Fibroblast of lung (primary cell): ENCODE results near the gene HSD3B1. TPM values are rescaled to one million over a fixed set of nuclear protein-coding genes. Genes with fewer than 3 reads are reported as not detected.

Experiments
- DNase-seq, 2 donors: peaks; one replicate each; pipeline versions ENCODE4 v3.0.0 to v3.0.0-alpha.2; 2010; ENCODE audit warnings: low read depth in 2 of 2
- H2AFZ ChIP-seq: 2 replicates; pipeline ENCODE4 v1.5.1; 2012; ENCODE audit warnings: low read length, control low read depth, inconsistent platforms
- H3K27ac ChIP-seq: 2 replicates; pipeline ENCODE4 v1.5.1; 2011; ENCODE audit warnings: low read length, control low read depth; ENCODE audit not compliant: insufficient read depth
- H3K27me3 ChIP-seq: 2 replicates; pipeline ENCODE4 v1.5.1; 2011; ENCODE audit warnings: mild to moderate bottlenecking, low read length; ENCODE audit not compliant: control insufficient read depth, insufficient read depth
- H3K36me3 ChIP-seq: 2 replicates; pipeline ENCODE4 v1.5.1; 2011; ENCODE audit warnings: low read length; ENCODE audit not compliant: control insufficient read depth, insufficient read depth
- H3K4me1 ChIP-seq: 2 replicates; pipeline ENCODE4 v1.5.1; 2011; ENCODE audit warnings: low read length; ENCODE audit not compliant: control insufficient read depth, insufficient read depth; ENCODE audit errors: extremely low read depth
- H3K4me2 ChIP-seq: 2 replicates; pipeline ENCODE4 v1.5.1; 2011; ENCODE audit warnings: low read length, control low read depth; ENCODE audit not compliant: insufficient read depth; ENCODE audit errors: extremely low read depth
- H3K4me3 ChIP-seq, 4 experiments: fragments of 200-600 bp in 1 of 4; sonication (generic) in 1 of 4; replicated peaks in 1 of 4; 2 replicates each; pipeline ENCODE4 v1.5.1; 2011 to 2016; ENCODE audit warnings: low read length in 4 of 4, low read depth in 3 of 4, mild to moderate bottlenecking in 3 of 4, control low read depth in 2 of 4, inconsistent platforms in 1 of 4, mixed read lengths in 1 of 4; ENCODE audit not compliant: insufficient read depth in 1 of 4; ENCODE audit errors: control extremely low read depth in 1 of 4
- H3K79me2 ChIP-seq: 2 replicates; pipeline ENCODE4 v1.5.1; 2012; ENCODE audit warnings: mild to moderate bottlenecking, low read length, inconsistent platforms; ENCODE audit not compliant: control insufficient read depth, insufficient read depth
- H3K9ac ChIP-seq: 2 replicates; pipeline ENCODE4 v1.5.1; 2011; ENCODE audit warnings: mild to moderate bottlenecking, low read length, control low read depth; ENCODE audit not compliant: insufficient read depth
- H3K9me3 ChIP-seq: 2 replicates; pipeline ENCODE4 v1.5.1; 2012; ENCODE audit warnings: low read depth, low read length; ENCODE audit not compliant: control insufficient read depth, insufficient read depth
- H4K20me1 ChIP-seq: 2 replicates; pipeline ENCODE4 v1.5.1; 2011; ENCODE audit warnings: low read length; ENCODE audit not compliant: control insufficient read depth, insufficient read depth; ENCODE audit errors: extremely low read depth
- CTCF ChIP-seq, 2 donors: IDR thresholded peaks in 1 of 2; conservative IDR thresholded peaks in 1 of 2; 1 replicate in 1 of 2; 2 replicates in 1 of 2; pipeline ENCODE4 v1.5.1; 2011 to 2012; ENCODE audit warnings: low read length in 2 of 2, control low read depth in 1 of 2, inconsistent platforms in 1 of 2, low read depth in 1 of 2, mild to moderate bottlenecking in 1 of 2
- EZH2 ChIP-seq: IDR thresholded peaks from 2 replicates; pipeline ENCODE4 v1.5.1; 2012; ENCODE audit warnings: low read length, control low read depth, mild to moderate bottlenecking; ENCODE audit errors: missing control alignments
- polyA plus RNA-seq, 2 donors: library from polyadenylated mRNA; depleted of rRNA in 1 of 2; stranded (reverse) in 1 of 2; unstranded in 1 of 2; fragments of >200 nt; gene quantifications; 2 replicates each; pipeline ENCODE4 v1.2.1, GENCODE V29; 2011 to 2012; ENCODE audit warnings: missing spikeins in 1 of 2
- total RNA-seq: library from RNA; depleted of rRNA; stranded (reverse); fragments of >200 nt; gene quantifications from 2 replicates; pipeline ENCODE4 v1.2.1, GENCODE V29; 2014

Gene HSD3B1
- total and polyA plus RNA-seq, 2 donors (not counting 1 experiment from before 2014, with no cell fraction given) = not detected

GRCh38 chr1:119469741-119470140 lies 37.3 kb upstream of the HSD3B1 start:
- Histone ChIP-seq H2AFZ (no peak overlapping the region), H3K4me1 (no peaks in the 10 kb centered on the region), H3K4me3 (no peak overlapping the region), H3K27ac (no peak overlapping the region), H4K20me1 (no peaks in the 10 kb centered on the region), H3K9me3 (no peaks in the 10 kb centered on the region), H3K27me3 (no peaks in the 10 kb centered on the region), H3K4me2 (no peak overlapping the region), H3K79me2 (no peaks in the 10 kb centered on the region), H3K36me3 (no peaks in the 10 kb centered on the region), H3K9ac (no peak overlapping the region)
- no peak for TF ChIP-seq EZH2
- DNase-seq = no peak

GRCh38 chr1:119470377-119470776 lies 36.6 kb upstream of the HSD3B1 start:
- Histone ChIP-seq H3K79me2 (no peaks in the 10 kb centered on the region), H3K4me2 (no peak overlapping the region), H3K27me3 (no peaks in the 10 kb centered on the region), H3K9me3 (no peaks in the 10 kb centered on the region), H4K20me1 (no peaks in the 10 kb centered on the region), H3K4me1 (no peaks in the 10 kb centered on the region), H3K9ac (no peak overlapping the region), H3K27ac (no peak overlapping the region), H3K4me3 (no peak overlapping the region), H2AFZ (no peak overlapping the region), H3K36me3 (no peaks in the 10 kb centered on the region)
- no peak for TF ChIP-seq CTCF (conservative IDR thresholded peaks at IDR 0.05 in 1 of 2, IDR thresholded peaks at IDR 0.05 in 1 of 2; ENCODE audit: low read depth in 1 of 2, low read length in 2 of 2)
- no peak for TF ChIP-seq EZH2
- no peak for DNase-seq

- no peaks in the 10 kb centered on the region for H4K20me1 ChIP-seq
- H3K4me1 ChIP-seq = no peaks in the 10 kb centered on the region
- H3K9me3 ChIP-seq = no peaks in the 10 kb centered on the region
- no peak overlapping the region for H3K9ac ChIP-seq
- no peak overlapping the region for H2AFZ ChIP-seq
- H3K79me2 ChIP-seq = no peaks in the 10 kb centered on the region
- no peak for DNase-seq
- no peak overlapping the region for H3K4me3 ChIP-seq
- no peak overlapping the region for H3K4me2 ChIP-seq
- no peaks in the 10 kb centered on the region for H3K36me3 ChIP-seq
- TF ChIP-seq EZH2 (no peak), CTCF (conservative IDR thresholded peaks at IDR 0.05 in 1 of 2, IDR thresholded peaks at IDR 0.05 in 1 of 2; ENCODE audit: low read depth in 1 of 2, low read length in 2 of 2) (no peak)
- no peaks in the 10 kb centered on the region for H3K27me3 ChIP-seq
- H3K27ac ChIP-seq = no peak overlapping the region
Observed at GRCh38 chr1:119470958-119471357, 36.1 kb upstream of the HSD3B1 start.

GRCh38 chr1:119471566-119471965 lies 35.4 kb upstream of the HSD3B1 start:
- no peak overlapping the region for H3K9ac ChIP-seq
- DNase-seq = no peak
- H3K27ac ChIP-seq = no peak overlapping the region
- H3K27me3 ChIP-seq = no peaks in the 10 kb centered on the region
- no peaks in the 10 kb centered on the region for H3K79me2 ChIP-seq
- H4K20me1 ChIP-seq = no peaks in the 10 kb centered on the region
- H3K4me1 ChIP-seq = no peaks in the 10 kb centered on the region
- H3K4me2 ChIP-seq = no peak overlapping the region
- H3K9me3 ChIP-seq = no peaks in the 10 kb centered on the region
- H3K36me3 ChIP-seq = no peaks in the 10 kb centered on the region
- no peak for TF ChIP-seq CTCF (conservative IDR thresholded peaks at IDR 0.05 in 1 of 2, IDR thresholded peaks at IDR 0.05 in 1 of 2; ENCODE audit: low read depth in 1 of 2, low read length in 2 of 2)
- TF ChIP-seq EZH2 = no peak
- no peak overlapping the region for H2AFZ ChIP-seq
- no peak overlapping the region for H3K4me3 ChIP-seq
